ENCODE results near the gene OR2V1. TPM values are rescaled to one million over a fixed set of nuclear protein-coding genes. Genes with fewer than 3 reads are reported as not detected.

OR2V1 gene
- total RNA-seq, 2 donors from 2014 or later, result not detected

DNA sequence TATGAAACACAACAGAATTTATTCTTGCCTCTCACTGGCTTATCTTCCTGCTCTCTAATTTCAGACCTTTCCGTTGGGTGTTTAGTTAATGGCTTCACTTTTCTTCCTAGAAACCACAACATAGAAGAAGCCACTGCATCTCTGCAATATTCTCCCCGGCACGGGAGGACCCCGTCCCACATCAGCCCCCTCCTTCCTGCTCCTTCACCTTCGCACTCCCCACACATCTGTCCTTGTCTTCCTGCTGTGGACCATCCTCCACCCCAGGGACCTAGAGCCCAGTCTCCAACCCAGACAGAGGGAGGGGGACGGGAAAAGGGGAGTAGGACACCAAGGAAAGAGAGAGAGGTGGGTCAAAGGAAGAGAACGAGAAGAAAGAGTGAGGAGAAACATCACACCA lies 1.4 kb downstream of the OR2V1 start:
- H3K36me3 ChIP-seq, result no peaks in the 10 kb centered on the region
- no peak overlapping the region for H3K4me3 ChIP-seq
- H3K4me1 ChIP-seq, result no peaks in the 10 kb centered on the region
- no peak for DNase-seq
- peaks cover 6% of the 10 kb centered on the region for H3K27me3 ChIP-seq
- no peaks in the 10 kb centered on the region for H3K9me3 ChIP-seq
- TF ChIP-seq, protein P1, sequence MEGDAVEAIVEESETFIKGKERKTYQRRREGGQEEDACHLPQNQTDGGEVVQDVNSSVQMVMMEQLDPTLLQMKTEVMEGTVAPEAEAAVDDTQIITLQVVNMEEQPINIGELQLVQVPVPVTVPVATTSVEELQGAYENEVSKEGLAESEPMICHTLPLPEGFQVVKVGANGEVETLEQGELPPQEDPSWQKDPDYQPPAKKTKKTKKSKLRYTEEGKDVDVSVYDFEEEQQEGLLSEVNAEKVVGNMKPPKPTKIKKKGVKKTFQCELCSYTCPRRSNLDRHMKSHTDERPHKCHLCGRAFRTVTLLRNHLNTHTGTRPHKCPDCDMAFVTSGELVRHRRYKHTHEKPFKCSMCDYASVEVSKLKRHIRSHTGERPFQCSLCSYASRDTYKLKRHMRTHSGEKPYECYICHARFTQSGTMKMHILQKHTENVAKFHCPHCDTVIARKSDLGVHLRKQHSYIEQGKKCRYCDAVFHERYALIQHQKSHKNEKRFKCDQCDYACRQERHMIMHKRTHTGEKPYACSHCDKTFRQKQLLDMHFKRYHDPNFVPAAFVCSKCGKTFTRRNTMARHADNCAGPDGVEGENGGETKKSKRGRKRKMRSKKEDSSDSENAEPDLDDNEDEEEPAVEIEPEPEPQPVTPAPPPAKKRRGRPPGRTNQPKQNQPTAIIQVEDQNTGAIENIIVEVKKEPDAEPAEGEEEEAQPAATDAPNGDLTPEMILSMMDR (IDR thresholded peaks at IDR 0.05), result no peak
- intact Hi-C loops (cut with DNase I), result no loop called here
- no peak overlapping the region for H3K9ac ChIP-seq (ENCODE audit: low read depth in 2 of 2, low read length in 2 of 2)
- H3K27ac ChIP-seq, result no peak overlapping the region

DNA sequence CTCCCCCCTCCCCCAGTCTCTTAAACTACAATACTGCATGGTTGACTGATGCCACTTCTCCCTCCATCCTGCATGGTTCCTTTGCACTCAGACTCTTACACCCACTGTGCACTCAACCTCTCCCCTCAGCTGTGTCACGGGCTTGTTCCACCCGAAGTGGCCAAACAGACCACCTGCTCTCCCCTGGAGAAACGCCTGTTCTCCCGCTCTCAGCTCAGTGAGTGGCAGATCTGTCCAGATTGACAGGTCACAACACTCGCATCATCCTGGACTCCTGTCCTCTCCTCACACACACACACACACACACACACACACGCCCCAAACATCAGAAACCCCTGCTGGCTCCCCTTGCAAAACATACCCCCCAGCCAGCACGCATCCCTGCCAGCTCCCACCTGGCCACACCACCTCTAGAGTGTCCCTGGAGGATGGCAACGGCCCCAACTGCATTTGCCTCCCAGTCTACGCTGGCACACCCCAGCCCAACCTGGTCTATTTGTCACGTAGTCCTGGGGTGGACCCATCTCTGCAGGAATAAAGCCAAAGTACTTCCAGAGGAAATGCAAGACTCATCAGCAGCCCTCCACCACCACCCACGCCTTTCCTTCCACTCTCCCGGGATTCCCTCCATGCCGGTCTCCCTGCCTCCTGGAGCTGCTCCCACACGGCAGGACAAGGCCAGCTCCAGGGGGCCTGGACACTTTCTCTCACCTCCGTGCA lies 2.9 kb downstream of the OR2V1 start:
- intact Hi-C loops (cut with DNase I), result no loop called here
- Histone ChIP-seq H3K27ac (no peak overlapping the region), H3K27me3 (peaks cover 4% of the 10 kb centered on the region), H3K36me3 (no peaks in the 10 kb centered on the region), H3K4me3 (no peak overlapping the region), H3K9ac (ENCODE audit: low read depth in 2 of 2, low read length in 2 of 2) (no peak overlapping the region), H3K9me3 (no peaks in the 10 kb centered on the region), H3K4me1 (no peaks in the 10 kb centered on the region)
- DNase-seq, result no peak
- TF ChIP-seq, protein P1 (IDR thresholded peaks at IDR 0.05), result no peak

DNA sequence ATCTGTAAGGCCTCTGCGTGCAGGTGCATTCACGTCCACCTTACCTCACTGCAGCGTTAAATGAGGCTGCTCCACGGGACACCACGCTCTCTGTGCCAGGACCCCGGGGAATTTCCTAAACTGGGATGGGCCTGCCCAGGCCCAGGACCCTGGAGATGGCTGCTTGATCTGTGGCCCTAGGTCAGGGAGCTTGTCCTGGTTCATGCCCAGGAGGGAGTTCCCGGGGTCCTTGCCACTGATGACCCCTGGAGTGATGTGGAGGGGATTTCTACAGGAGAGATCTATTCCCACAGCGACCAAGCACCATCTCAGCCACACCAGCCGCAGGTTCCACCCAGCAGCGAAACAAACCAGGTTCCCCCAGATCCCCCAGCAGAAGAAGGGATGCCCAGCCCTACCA lies 3.5 kb downstream of the OR2V1 start:
- Histone ChIP-seq H3K4me1 (no peaks in the 10 kb centered on the region), H3K9me3 (no peaks in the 10 kb centered on the region), H3K27ac (no peak overlapping the region), H3K9ac (ENCODE audit: low read depth in 2 of 2, low read length in 2 of 2) (no peak overlapping the region), H3K4me3 (no peak overlapping the region), H3K27me3 (no peaks in the 10 kb centered on the region), H3K36me3 (no peaks in the 10 kb centered on the region)
- no peak for DNase-seq
- TF ChIP-seq, protein P1 (IDR thresholded peaks at IDR 0.05), result no peak
- intact Hi-C loops (cut with DNase I), result no loop called here

DNA sequence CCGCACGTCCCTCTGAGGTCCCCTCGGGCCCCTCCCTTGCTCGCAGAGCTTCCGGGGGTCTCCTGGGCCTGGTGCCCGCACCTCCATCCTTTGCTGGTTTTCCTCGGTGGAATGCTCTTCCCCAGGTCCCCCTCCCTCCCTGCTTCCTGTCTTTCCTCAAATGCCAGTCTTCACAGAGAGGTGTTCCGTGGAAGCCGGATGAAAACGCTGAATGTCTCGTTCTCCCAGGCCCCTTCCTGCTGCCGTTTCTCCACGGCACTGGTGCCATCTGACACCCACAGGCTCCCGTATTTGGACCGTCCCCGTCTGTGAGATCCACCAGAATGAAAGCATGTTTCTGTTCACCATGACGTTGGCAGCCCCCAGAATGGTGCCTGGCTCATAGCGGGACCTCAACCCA lies 4.1 kb downstream of the OR2V1 start:
- Histone ChIP-seq H3K36me3 (no peaks in the 10 kb centered on the region), H3K4me1 (no peaks in the 10 kb centered on the region), H3K4me3 (no peak overlapping the region), H3K27me3 (no peaks in the 10 kb centered on the region), H3K27ac (no peak overlapping the region), H3K9me3 (no peaks in the 10 kb centered on the region), H3K9ac (ENCODE audit: low read depth in 2 of 2, low read length in 2 of 2) (no peak overlapping the region)
- intact Hi-C loops (cut with DNase I), result no loop called here
- DNase-seq, result no peak
- TF ChIP-seq, protein P1 (IDR thresholded peaks at IDR 0.05), result no peak

DNA sequence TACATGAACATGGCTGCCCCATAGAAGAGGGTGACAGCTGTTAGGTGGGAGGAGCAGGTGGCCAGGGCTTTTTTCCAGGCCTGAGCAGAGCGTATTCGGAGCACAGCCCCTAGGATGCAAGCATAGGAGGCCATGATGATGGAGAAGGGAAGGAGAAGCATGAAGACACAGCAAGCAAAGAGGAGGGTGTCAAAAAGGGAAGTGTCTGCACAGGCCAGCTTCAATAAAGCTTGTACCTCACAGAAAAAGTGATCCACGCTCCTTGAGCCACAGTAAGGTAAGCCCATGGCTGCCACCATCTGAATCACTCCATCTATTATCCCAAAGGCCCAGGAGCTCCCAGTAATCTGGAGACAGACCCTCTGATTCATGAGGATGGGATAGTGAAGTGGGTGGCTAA lies 6.4 kb downstream of the OR2V1 start:
- no peak for DNase-seq
- TF ChIP-seq, protein P1 (IDR thresholded peaks at IDR 0.05), result no peak
- Histone ChIP-seq H3K9ac (ENCODE audit: low read depth in 2 of 2, low read length in 2 of 2) (no peak overlapping the region), H3K36me3 (no peaks in the 10 kb centered on the region), H3K27ac (no peak overlapping the region), H3K4me3 (no peak overlapping the region), H3K4me1 (no peaks in the 10 kb centered on the region), H3K9me3 (no peaks in the 10 kb centered on the region), H3K27me3 (no peaks in the 10 kb centered on the region)
- intact Hi-C loops (cut with DNase I), result no loop called here
